ENCODE data around the gene THBD. TPM values are rescaled to one million over a fixed set of nuclear protein-coding genes. Genes with fewer than 3 reads are reported as not detected.

The THBD gene
- polyA plus RNA-seq (2011; rRNA removed) (0.06 and 0.10 TPM in 2 replicates), polyA minus RNA-seq (2011; rRNA and poly(A)+ RNA removed) (not detected in 2 replicates)

DNA sequence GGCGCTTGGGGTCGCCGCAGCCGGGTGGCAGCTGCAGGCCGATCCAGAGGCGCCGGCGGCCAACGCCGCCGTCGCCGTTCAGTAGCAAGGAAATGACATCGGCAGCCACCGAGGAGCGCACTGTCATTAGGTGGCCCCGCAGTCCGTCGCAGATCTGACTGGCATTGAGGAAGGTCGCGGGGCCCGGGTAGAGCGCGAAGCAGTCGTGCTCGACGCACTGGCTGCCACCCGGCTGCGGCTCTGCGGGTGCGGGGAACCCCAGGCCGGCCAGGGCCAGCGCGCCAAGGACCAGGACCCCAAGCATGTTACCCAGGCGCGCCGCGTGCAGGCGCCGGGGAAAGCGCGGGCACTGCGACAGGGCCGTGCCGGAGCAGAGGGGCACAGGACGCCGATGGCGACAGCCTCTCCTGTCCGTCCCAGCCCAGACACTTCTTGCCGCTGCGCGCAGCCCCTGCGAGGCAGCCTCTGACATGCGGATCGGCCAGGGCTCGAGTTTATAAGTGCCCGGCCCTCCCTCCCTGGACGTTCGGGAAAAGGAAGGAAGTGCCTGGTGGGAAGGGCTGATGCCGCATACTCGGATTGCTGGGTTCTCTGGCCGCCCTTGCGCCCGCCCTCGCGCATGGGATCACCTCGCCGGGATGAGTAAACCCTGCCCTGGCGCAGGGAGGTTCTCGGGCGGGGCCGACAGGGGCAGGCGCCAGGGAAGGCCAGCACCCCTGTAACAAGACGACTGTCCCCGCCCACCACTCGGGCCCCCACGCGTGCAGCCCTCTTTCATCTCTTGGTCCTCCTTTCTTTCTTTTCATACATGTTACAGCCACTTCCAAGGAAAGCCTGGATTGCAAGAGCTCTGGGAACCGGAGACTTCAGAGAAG lies at the start of gene THBD:
TSS of gene THBD (minus strand) at position 472 of the 875 bp plus-strand sequence. CDS start at position 304, 168 bp downstream.
- Histone ChIP-seq H3K27ac (ENCODE audit: low read depth, low read length) (no peak within 1 kb of the TSS), H3K27me3 (ENCODE audit: control insufficient read depth, insufficient read depth, low read length) (peaks cover 69% of the 10 kb centered on the region), H3K9me3 (ENCODE audit: control insufficient read depth, insufficient read depth, low read length) (peaks cover 9% of the 10 kb centered on the region; the same call in 1 of the 2 replicates), H3K4me3 (ENCODE audit: low read depth, low read length) (peak within 1 kb of the TSS; percentile 45)
- POLR2A ChIA-PET = interaction anchor here (1.6 kb wide), 1 partner anchor 300 kb away, joined by 3 read pairs; no protein-coding TSS in a partner anchor
- no peak for DNase-seq (ENCODE audit: low read depth, low spot score)
- TF ChIP-seq, protein P1, sequence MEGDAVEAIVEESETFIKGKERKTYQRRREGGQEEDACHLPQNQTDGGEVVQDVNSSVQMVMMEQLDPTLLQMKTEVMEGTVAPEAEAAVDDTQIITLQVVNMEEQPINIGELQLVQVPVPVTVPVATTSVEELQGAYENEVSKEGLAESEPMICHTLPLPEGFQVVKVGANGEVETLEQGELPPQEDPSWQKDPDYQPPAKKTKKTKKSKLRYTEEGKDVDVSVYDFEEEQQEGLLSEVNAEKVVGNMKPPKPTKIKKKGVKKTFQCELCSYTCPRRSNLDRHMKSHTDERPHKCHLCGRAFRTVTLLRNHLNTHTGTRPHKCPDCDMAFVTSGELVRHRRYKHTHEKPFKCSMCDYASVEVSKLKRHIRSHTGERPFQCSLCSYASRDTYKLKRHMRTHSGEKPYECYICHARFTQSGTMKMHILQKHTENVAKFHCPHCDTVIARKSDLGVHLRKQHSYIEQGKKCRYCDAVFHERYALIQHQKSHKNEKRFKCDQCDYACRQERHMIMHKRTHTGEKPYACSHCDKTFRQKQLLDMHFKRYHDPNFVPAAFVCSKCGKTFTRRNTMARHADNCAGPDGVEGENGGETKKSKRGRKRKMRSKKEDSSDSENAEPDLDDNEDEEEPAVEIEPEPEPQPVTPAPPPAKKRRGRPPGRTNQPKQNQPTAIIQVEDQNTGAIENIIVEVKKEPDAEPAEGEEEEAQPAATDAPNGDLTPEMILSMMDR (IDR thresholded peaks at IDR 0.05; ENCODE audit: low read depth, low read length) = no peak
- CTCF ChIA-PET = interaction anchor here (1.5 to 3.0 kb wide), 8 partner anchors 12 to 358 kb away, joined by 4 to 34 read pairs (median 15); partner anchors contain the start of gene NXT1

DNA sequence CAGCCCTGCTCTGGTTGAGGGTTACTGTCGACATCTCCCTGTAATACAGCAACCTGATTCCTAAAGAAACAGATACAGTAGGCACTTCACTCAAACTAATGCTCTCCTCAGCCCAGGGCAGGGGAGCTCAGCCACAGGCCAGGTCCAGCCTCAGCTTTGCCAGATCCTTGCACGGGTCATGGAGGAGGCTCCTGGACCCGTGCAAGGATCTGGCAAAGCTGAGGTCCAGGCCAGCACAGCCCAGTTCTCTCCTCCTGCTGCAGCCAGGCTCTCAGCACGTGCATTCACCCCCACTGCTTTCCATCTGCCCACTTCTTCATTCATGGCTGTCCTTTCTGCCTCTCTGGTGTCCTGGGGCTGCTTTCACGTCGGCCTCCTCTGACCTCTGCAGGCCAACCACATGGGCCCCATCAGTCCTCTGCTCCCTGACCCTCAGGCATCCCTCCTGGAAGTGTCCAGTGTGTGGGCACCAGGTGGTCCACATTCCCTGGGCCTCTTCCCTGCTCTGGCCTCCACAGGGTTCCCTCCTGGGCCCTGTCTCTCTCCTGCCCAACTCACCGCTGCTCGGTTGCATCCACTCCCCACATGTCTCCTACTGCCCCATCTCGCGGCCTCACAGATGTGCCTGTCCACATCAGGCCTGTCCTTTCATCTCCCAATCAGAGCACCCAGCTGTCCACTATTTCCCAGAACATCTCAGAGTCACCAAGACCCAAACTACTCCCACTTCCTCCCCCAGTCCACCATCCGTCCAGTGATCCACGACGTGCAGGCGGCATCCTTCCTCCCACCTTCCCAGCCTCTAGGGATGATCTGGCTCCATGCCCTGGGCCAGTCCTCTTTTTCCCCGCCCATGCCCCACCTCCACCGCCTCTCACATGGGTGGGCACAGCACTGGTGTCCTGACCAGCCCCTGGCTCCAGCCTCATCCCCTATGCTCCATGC lies 48.4 kb upstream of the THBD start:
- Histone ChIP-seq H3K27ac (ENCODE audit: low read depth, low read length) (no peak overlapping the region), H3K9me3 (ENCODE audit: control insufficient read depth, insufficient read depth, low read length) (no peaks in the 10 kb centered on the region), H3K4me3 (ENCODE audit: low read depth, low read length) (no peak overlapping the region), H3K27me3 (ENCODE audit: control insufficient read depth, insufficient read depth, low read length) (peaks cover 22% of the 10 kb centered on the region)
- TF ChIP-seq, protein P1 (IDR thresholded peaks at IDR 0.05; ENCODE audit: low read depth, low read length) = no peak
- ChIA-PET CTCF (no interaction called here), POLR2A (no interaction called here)
- no peak for DNase-seq (ENCODE audit: low read depth, low spot score)

GRCh38 chr20:23096986-23097520 lies 47.6 kb upstream of the THBD start:
- peaks cover 30% of the 10 kb centered on the region for H3K27me3 ChIP-seq (ENCODE audit: control insufficient read depth, insufficient read depth, low read length)
- CTCF ChIA-PET = no interaction called here
- POLR2A ChIA-PET = no interaction called here

GRCh38 chr20:23096097-23096496 lies 46.6 kb upstream of the THBD start:
- H3K4me3 ChIP-seq (ENCODE audit: low read depth, low read length) = no peak overlapping the region
- DNase-seq (ENCODE audit: low read depth, low spot score) = no peak
- CTCF ChIA-PET = interaction anchor here (1.2 kb wide), 1 partner anchor 16 kb away, joined by 3 read pairs; no protein-coding TSS in a partner anchor
- H3K27me3 ChIP-seq (ENCODE audit: control insufficient read depth, insufficient read depth, low read length) = peaks cover 35% of the 10 kb centered on the region
- POLR2A ChIA-PET = no interaction called here
- H3K9me3 ChIP-seq (ENCODE audit: control insufficient read depth, insufficient read depth, low read length) = no peaks in the 10 kb centered on the region
- TF ChIP-seq, protein P1 (IDR thresholded peaks at IDR 0.05; ENCODE audit: low read depth, low read length) = no peak
- H3K27ac ChIP-seq (ENCODE audit: low read depth, low read length) = no peak overlapping the region

More at GRCh38 chr20:23096986-23097520, 47.6 kb upstream of the THBD start:
- Histone ChIP-seq H3K27ac (ENCODE audit: low read depth, low read length) (no peak overlapping the region), H3K9me3 (ENCODE audit: control insufficient read depth, insufficient read depth, low read length) (no peaks in the 10 kb centered on the region), H3K4me3 (ENCODE audit: low read depth, low read length) (no peak overlapping the region)
- TF ChIP-seq, protein P1 (IDR thresholded peaks at IDR 0.05; ENCODE audit: low read depth, low read length) = no peak
- DNase-seq (ENCODE audit: low read depth, low spot score) = no peak
